T-helper 2 cell treated with Interferon-gamma antibody and Interleukin-4, amounts not matched to agents 100 ng/mL and 5 ng/mL, for 36 hours (primary cell): ENCODE measurements around the gene ZNF587. TPM values are rescaled to one million over a fixed set of nuclear protein-coding genes. Genes with fewer than 3 reads are reported as not detected.
"Not testable (repeated sequence)": the region's sequence is repeated elsewhere in the genome, so short reads cannot be mapped to it uniquely, and the experiment has no call there.

Experiments used
- intact Hi-C: fragments of 100-400 bp; cut with micrococcal nuclease; formaldehyde crosslinking; loops from one replicate; pipeline ENCODE4 v1.15.1; 2023
- total RNA-seq: library from RNA; stranded (reverse); gene quantifications from 2 replicates; pipeline ENCODE4 v1.2.3, GENCODE V29; 2022

The ZNF587 gene
- total RNA-seq, 1 donor from 2014 or later = 36.1 TPM

- intact Hi-C loops = not testable (repeated sequence)
Measured at GRCh38 chr19:57821501-57821900, 28.2 kb upstream of the ZNF587 start.

GRCh38 chr19:57823155-57823554, 26.5 kb upstream of the ZNF587 start:
- intact Hi-C loops = not testable (repeated sequence)

- intact Hi-C loops = not testable (repeated sequence)
Measured at GRCh38 chr19:57823608-57824007, 26.1 kb upstream of the ZNF587 start.

GRCh38 chr19:57825511-57825910, 24.1 kb upstream of the ZNF587 start:
- intact Hi-C loops = no loop called here

GRCh38 chr19:57829316-57829715, 20.3 kb upstream of the ZNF587 start:
- intact Hi-C loops = no loop called here

- intact Hi-C loops = no loop called here
Measured at GRCh38 chr19:57830071-57830602, 19.5 kb upstream of the ZNF587 start, which contains the start of gene ZNF587B. Gene ZNF587B, plus strand, starts transcription at chr19:57830299. Its CDS starts 230 bp downstream, at chr19:57830529.

GRCh38 chr19:57836991-57837390, 12.7 kb upstream of the ZNF587 start:
- intact Hi-C loops = not testable (repeated sequence)

- intact Hi-C loops = not testable (repeated sequence)
Measured at GRCh38 chr19:57838622-57839191, 11.0 kb upstream of the ZNF587 start.

GRCh38 chr19:57841122-57841763, 8.4 kb upstream of the ZNF587 start:
- intact Hi-C loops = no loop called here

GRCh38 chr19:57847164-57847563, 2.5 kb upstream of the ZNF587 start:
- intact Hi-C loops = not testable (repeated sequence)

- intact Hi-C loops = loop anchor here (1.0 kb wide), 1 partner anchor 35 kb away; the partner anchor contains the start of gene ZNF552
Measured at GRCh38 chr19:57849162-57849665, 445 bp upstream of the ZNF587 start.

GRCh38 chr19:57850553-57851017, 926 bp downstream of the ZNF587 start:
- intact Hi-C loops = no loop called here

GRCh38 chr19:57851812-57852603, 2.3 kb downstream of the ZNF587 start:
- intact Hi-C loops = not testable (repeated sequence)

- intact Hi-C loops = not testable (repeated sequence)
Measured at GRCh38 chr19:57854117-57854516, 4.5 kb downstream of the ZNF587 start.

- intact Hi-C loops = not testable (repeated sequence)
Measured at GRCh38 chr19:57862351-57862750, 12.7 kb downstream of the ZNF587 start.

- intact Hi-C loops = no loop called here
Measured at GRCh38 chr19:57867868-57868492, 18.3 kb downstream of the ZNF587 start.

GRCh38 chr19:57869655-57870054, 20.0 kb downstream of the ZNF587 start:
- intact Hi-C loops = not testable (repeated sequence)

- intact Hi-C loops = no loop called here
Measured at GRCh38 chr19:57870225-57870624, 20.6 kb downstream of the ZNF587 start.

GRCh38 chr19:57872450-57872849, 22.8 kb downstream of the ZNF587 start:
- intact Hi-C loops = no loop called here

- intact Hi-C loops = not testable (repeated sequence)
Measured at GRCh38 chr19:57873883-57874799, 24.5 kb downstream of the ZNF587 start.
